Mesothelial cell of epicardium (in vitro differentiated cells): ENCODE results near the gene ADRA2B. TPM values are rescaled to one million over a fixed set of nuclear protein-coding genes. Genes with fewer than 3 reads are reported as not detected.
A peak's percentile ranks its signal among the peaks of the same experiment; 100 is the strongest.
"Not testable (repeated sequence)": the region's sequence is repeated elsewhere in the genome, so short reads cannot be mapped to it uniquely, and the experiment has no call there.

Source experiments
- DNase-seq, 2 experiments: peaks; one replicate each; pipeline ENCODE4 v3.0.0; 2021; ENCODE audit warnings: low spot score in 2 of 2; ENCODE audit not compliant: unreplicated experiment in 2 of 2
- H3K27ac Mint-ChIP-seq: 2 replicates; pipeline ENCODE4 v1.8.0; 2021; ENCODE audit warnings: mixed read lengths
- H3K27me3 Mint-ChIP-seq: 2 replicates; pipeline ENCODE4 v1.8.0; 2021; ENCODE audit warnings: low read depth, mixed read lengths
- H3K36me3 Mint-ChIP-seq: 2 replicates; pipeline ENCODE4 v1.8.0; 2021; ENCODE audit warnings: mixed read lengths
- H3K4me1 Mint-ChIP-seq: 2 replicates; pipeline ENCODE4 v1.8.0; 2021; ENCODE audit warnings: mixed read lengths
- H3K4me3 Mint-ChIP-seq: 2 replicates; pipeline ENCODE4 v1.8.0; 2021; ENCODE audit warnings: mild to moderate bottlenecking, moderate library complexity, mixed read lengths
- H3K9me3 Mint-ChIP-seq: 2 replicates; pipeline ENCODE4 v1.8.0; 2021; ENCODE audit warnings: mixed read lengths
- total RNA-seq: library from RNA; stranded (reverse); gene quantifications from 3 replicates; pipeline ENCODE4 v1.2.1, GENCODE V29; 2021
- TF ChIP-seq, protein P1 (sequence below): fragments of 200-600 bp; sonication (generic); IDR thresholded peaks from one replicate; pipeline ENCODE4 v1.5.0; 2021; ENCODE audit warnings: antibody characterized with exemption; ENCODE audit not compliant: unreplicated experiment

The ADRA2B gene
- 0.51 to 0.63 TPM (median 0.56 TPM) in 3 replicates for total RNA-seq

- no peak within 1 kb of the TSS for H3K27ac Mint-ChIP-seq
- peaks cover 74% of the 10 kb centered on the region for H3K27me3 Mint-ChIP-seq
- H3K36me3 Mint-ChIP-seq, result no peaks in the 10 kb centered on the region
- H3K4me3 Mint-ChIP-seq, result peak within 1 kb of the TSS; percentile 66
- peaks cover 8% of the 10 kb centered on the region for H3K4me1 Mint-ChIP-seq
- TF ChIP-seq, protein P1, sequence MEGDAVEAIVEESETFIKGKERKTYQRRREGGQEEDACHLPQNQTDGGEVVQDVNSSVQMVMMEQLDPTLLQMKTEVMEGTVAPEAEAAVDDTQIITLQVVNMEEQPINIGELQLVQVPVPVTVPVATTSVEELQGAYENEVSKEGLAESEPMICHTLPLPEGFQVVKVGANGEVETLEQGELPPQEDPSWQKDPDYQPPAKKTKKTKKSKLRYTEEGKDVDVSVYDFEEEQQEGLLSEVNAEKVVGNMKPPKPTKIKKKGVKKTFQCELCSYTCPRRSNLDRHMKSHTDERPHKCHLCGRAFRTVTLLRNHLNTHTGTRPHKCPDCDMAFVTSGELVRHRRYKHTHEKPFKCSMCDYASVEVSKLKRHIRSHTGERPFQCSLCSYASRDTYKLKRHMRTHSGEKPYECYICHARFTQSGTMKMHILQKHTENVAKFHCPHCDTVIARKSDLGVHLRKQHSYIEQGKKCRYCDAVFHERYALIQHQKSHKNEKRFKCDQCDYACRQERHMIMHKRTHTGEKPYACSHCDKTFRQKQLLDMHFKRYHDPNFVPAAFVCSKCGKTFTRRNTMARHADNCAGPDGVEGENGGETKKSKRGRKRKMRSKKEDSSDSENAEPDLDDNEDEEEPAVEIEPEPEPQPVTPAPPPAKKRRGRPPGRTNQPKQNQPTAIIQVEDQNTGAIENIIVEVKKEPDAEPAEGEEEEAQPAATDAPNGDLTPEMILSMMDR, result no peak
- H3K9me3 Mint-ChIP-seq, result no peaks in the 10 kb centered on the region
- peak; percentile 58 to 70 for DNase-seq
These were observed at the start of gene ADRA2B for GRCh38 chr2:96116424-96116878. ADRA2B (minus strand) TSS chr2:96116571; CDS start chr2:96116149, 422 bp downstream.

- H3K27me3 Mint-ChIP-seq, result no peaks in the 10 kb centered on the region
- H3K27ac Mint-ChIP-seq, result peak overlapping the region; percentile 30
- TF ChIP-seq, protein P1, result no peak
- no peaks in the 10 kb centered on the region for H3K36me3 Mint-ChIP-seq
- peaks cover 15% of the 10 kb centered on the region for H3K4me1 Mint-ChIP-seq
- DNase-seq, result no peak
- H3K4me3 Mint-ChIP-seq, result no peak overlapping the region
- peaks cover 11% of the 10 kb centered on the region for H3K9me3 Mint-ChIP-seq
These were observed 48.3 kb upstream of the ADRA2B start for GRCh38 chr2:96164459-96165184.

DNA sequence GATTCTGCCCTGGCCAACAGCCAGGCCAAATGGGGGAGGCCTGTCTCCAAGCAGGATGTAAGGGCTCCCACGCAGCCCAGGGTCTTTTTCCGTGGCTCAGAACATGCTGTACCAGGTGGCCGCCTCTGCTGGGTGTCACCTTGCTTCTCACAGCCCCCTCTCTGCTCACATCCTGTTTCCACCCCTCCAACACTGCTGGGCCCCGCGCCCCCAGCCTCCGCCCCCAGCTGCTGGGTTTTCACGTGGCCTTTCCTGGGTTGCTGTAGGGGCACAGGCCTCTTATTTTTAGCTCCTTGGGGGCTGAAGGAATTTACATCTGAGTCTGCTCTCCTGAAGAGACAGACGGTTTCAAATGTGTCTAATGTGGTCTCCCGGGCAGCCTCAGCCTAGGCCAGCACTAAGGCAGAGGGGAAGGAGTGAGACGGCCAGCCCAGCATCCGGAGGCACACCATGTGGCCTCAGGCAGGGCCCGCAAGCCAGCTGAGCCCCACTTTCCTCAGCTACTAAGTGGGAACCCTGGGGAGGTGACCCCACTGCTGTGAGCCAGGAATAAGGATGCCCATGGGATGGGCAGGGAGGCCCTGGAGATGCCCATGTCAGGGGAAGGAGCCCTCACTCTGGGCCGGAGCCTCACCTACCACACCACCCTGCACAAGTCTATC lies 47.5 kb upstream of the ADRA2B start:
- TF ChIP-seq, protein P1, result no peak
- Mint-ChIP-seq H3K9me3 (peaks cover 6% of the 10 kb centered on the region), H3K36me3 (no peaks in the 10 kb centered on the region), H3K4me1 (peaks cover 15% of the 10 kb centered on the region), H3K27ac (peak overlapping the region; percentile 16), H3K27me3 (no peaks in the 10 kb centered on the region), H3K4me3 (no peak overlapping the region)
- DNase-seq, result no peak

GRCh38 chr2:96163415-96163767 lies 47.0 kb upstream of the ADRA2B start:
- H3K4me3 Mint-ChIP-seq, result no peak overlapping the region
- H3K27ac Mint-ChIP-seq, result peak overlapping the region; percentile 16
- TF ChIP-seq, protein P1, result no peak
- H3K4me1 Mint-ChIP-seq, result peaks cover 15% of the 10 kb centered on the region
- DNase-seq, result no peak
- H3K9me3 Mint-ChIP-seq, result peaks cover 6% of the 10 kb centered on the region
- no peaks in the 10 kb centered on the region for H3K36me3 Mint-ChIP-seq
- H3K27me3 Mint-ChIP-seq, result no peaks in the 10 kb centered on the region

- TF ChIP-seq, protein P1, result no peak
- peaks cover 6% of the 10 kb centered on the region for H3K9me3 Mint-ChIP-seq
- DNase-seq, result no peak
- H3K4me1 Mint-ChIP-seq, result peaks cover 19% of the 10 kb centered on the region
- H3K4me3 Mint-ChIP-seq, result no peak overlapping the region
- no peaks in the 10 kb centered on the region for H3K36me3 Mint-ChIP-seq
- peak overlapping the region; percentile 7 for H3K27ac Mint-ChIP-seq
- no peaks in the 10 kb centered on the region for H3K27me3 Mint-ChIP-seq
These were observed 45.5 kb upstream of the ADRA2B start for GRCh38 chr2:96161898-96162297.

- peaks cover 24% of the 10 kb centered on the region for H3K4me1 Mint-ChIP-seq
- not testable (repeated sequence) for H3K36me3 Mint-ChIP-seq, H3K9me3 Mint-ChIP-seq, H3K4me3 Mint-ChIP-seq, DNase-seq, H3K27me3 Mint-ChIP-seq, H3K27ac Mint-ChIP-seq
These were observed 44.0 kb upstream of the ADRA2B start for GRCh38 chr2:96160366-96160765.
